NCI-H1930 (cell line): ENCODE data around the gene GNAS-AS1.

Source experiments
- DNase-seq, 2 experiments: peaks; one replicate each; lab custom pipeline; 2025; lab: John Stamatoyannopoulos, UW

Gene GNAS-AS1

GRCh38 chr20:58808271-58809046, 42.2 kb downstream of the GNAS-AS1 start:
- no peak for DNase-seq

- DNase-seq, result no peak
These were observed 42.9 kb downstream of the GNAS-AS1 start for GRCh38 chr20:58807801-58808200.

GRCh38 chr20:58803533-58803932, 47.2 kb downstream of the GNAS-AS1 start:
- DNase-seq, result no peak

GRCh38 chr20:58802061-58802460, 48.6 kb downstream of the GNAS-AS1 start:
- DNase-seq, result no peak

GRCh38 chr20:58800134-58800871, 50.4 kb downstream of the GNAS-AS1 start:
- no peak for DNase-seq

- no peak for DNase-seq
These were observed 53.0 kb downstream of the GNAS-AS1 start for GRCh38 chr20:58797371-58798338.

GRCh38 chr20:58795923-58796245, 54.8 kb downstream of the GNAS-AS1 start:
- no peak for DNase-seq

GRCh38 chr20:58795181-58795922, 55.4 kb downstream of the GNAS-AS1 start:
- no peak for DNase-seq

GRCh38 chr20:58794510-58795180, 56.1 kb downstream of the GNAS-AS1 start:
- DNase-seq, result no peak

- DNase-seq, result no peak
These were observed 56.9 kb downstream of the GNAS-AS1 start for GRCh38 chr20:58793512-58794420.

- DNase-seq, result no peak
These were observed 58.3 kb downstream of the GNAS-AS1 start for GRCh38 chr20:58792426-58792825.

- no peak for DNase-seq
These were observed 59.4 kb downstream of the GNAS-AS1 start for GRCh38 chr20:58791286-58791685.

GRCh38 chr20:58790454-58790853, 60.2 kb downstream of the GNAS-AS1 start:
- no peak for DNase-seq

- no peak for DNase-seq
These were observed 61.7 kb downstream of the GNAS-AS1 start for GRCh38 chr20:58788896-58789544.

GRCh38 chr20:58787211-58788005, 63.3 kb downstream of the GNAS-AS1 start:
- DNase-seq, result no peak

GRCh38 chr20:58784321-58785074, 66.2 kb downstream of the GNAS-AS1 start:
- no peak for DNase-seq

- DNase-seq, result no peak
These were observed 67.1 kb downstream of the GNAS-AS1 start for GRCh38 chr20:58783511-58784011.

- DNase-seq, result no peak
These were observed 69.6 kb downstream of the GNAS-AS1 start for GRCh38 chr20:58781138-58781537.
